Kidney (tissue), 14 donors: ENCODE measurements around the gene MEGF11. TPM values are rescaled to one million over a fixed set of nuclear protein-coding genes. Genes with fewer than 3 reads are reported as not detected.

Source experiments
- DNase-seq, 5 donors: peaks; one replicate each; pipeline ENCODE4 v3.0.0-alpha.2; 2013 to 2020
- FAIRE-seq: peaks from 2 replicates; lab custom pipeline; 2012; peaks lifted over from hg19 to GRCh38; lab: Jason Lieb, UNC
- H3K27ac ChIP-seq, 2 donors: one replicate each; pipeline ENCODE4 v1.7.0; 2013; ENCODE audit warnings: low read depth in 2 of 2, low read length in 2 of 2, inconsistent platforms in 1 of 2
- H3K27me3 ChIP-seq: one replicate; pipeline ENCODE4 v1.7.1; 2013; ENCODE audit warnings: low read length, inconsistent platforms; ENCODE audit not compliant: control insufficient read depth, insufficient read depth
- H3K36me3 ChIP-seq, 3 donors: one replicate each; pipeline versions ENCODE4 v1.7.0 to v1.7.1; 2013; ENCODE audit warnings: low read length in 3 of 3, control low read depth in 1 of 3, inconsistent platforms in 1 of 3; ENCODE audit not compliant: insufficient read depth in 3 of 3, control insufficient read depth in 2 of 3
- H3K4me1 ChIP-seq, 3 donors: one replicate each; pipeline versions ENCODE4 v1.7.0 to v1.7.1; 2013; ENCODE audit warnings: low read length in 3 of 3, inconsistent platforms in 1 of 3, low read depth in 1 of 3; ENCODE audit not compliant: control insufficient read depth in 2 of 3, insufficient read depth in 2 of 3
- H3K4me3 ChIP-seq, 3 donors: one replicate each; pipeline versions ENCODE4 v1.7.0 to v1.8.1; 2013; ENCODE audit warnings: low read length in 3 of 3, control low read depth in 1 of 3, inconsistent platforms in 1 of 3
- H3K9ac ChIP-seq, 3 donors: one replicate each; pipeline versions ENCODE4 v1.7.0 to v1.7.1; 2013; ENCODE audit warnings: low read length in 3 of 3, control low read depth in 1 of 3, inconsistent platforms in 1 of 3
- H3K9me3 ChIP-seq, 3 donors: one replicate each; pipeline versions ENCODE4 v1.7.0 to v1.7.1; 2013; ENCODE audit warnings: low read length in 3 of 3, control low read depth in 1 of 3, inconsistent platforms in 1 of 3; ENCODE audit not compliant: control insufficient read depth in 2 of 3, insufficient read depth in 1 of 3
- intact Hi-C: fragments of 100-400 bp; cut with DNase I; formaldehyde crosslinking; loops from one replicate; pipeline ENCODE4 v1.11.1; 2022
- microRNA-seq: library from miRNA; unstranded; fragments of <30 nt; microRNA quantifications from one replicate; pipeline ENCODE4 v1.2.0, GENCODE V29; 2020
- polyA plus RNA-seq: library from polyadenylated mRNA; stranded (reverse); fragments of 350-450 nt; fragmentation: Illumina TruSeq; extraction: RNeasy Lipid Tissue Mini Kit (QIAGEN cat#74804); gene quantifications from one replicate; pipeline ENCODE4 v1.2.3, GENCODE V29; 2014; ENCODE audit warnings: low read depth, low replicate concordance; ENCODE audit not compliant: insufficient read depth
- total RNA-seq: library from RNA; stranded (reverse); fragmentation: NEBNext Ultra II Directional; extraction: Animal tissue kit (Norgen Biotek cat#: 25700); gene quantifications from one replicate; pipeline ENCODE4 v1.2.1, GENCODE V29; 2021
- TF ChIP-seq, protein P1 (sequence below): IDR thresholded peaks from 3 replicates; pipeline ENCODE4 v1.5.1; 2012; ENCODE audit warnings: mild to moderate bottlenecking, moderate library complexity, borderline replicate concordance; ENCODE audit not compliant: insufficient read depth; ENCODE audit errors: extremely low read depth
- donor health status: control.
- donor health status: control.
- donor health status: control.
- donor health status: control.
- donor health status: control.
- donor health status: DM: yes; HTN: yes; CAD: no.
- donor health status: Normal renal cell carcinoma (clear cell type).

The MEGF11 gene
- total and polyA plus RNA-seq, 2 donors from 2014 or later = 10.4 to 41.8 TPM

DNA sequence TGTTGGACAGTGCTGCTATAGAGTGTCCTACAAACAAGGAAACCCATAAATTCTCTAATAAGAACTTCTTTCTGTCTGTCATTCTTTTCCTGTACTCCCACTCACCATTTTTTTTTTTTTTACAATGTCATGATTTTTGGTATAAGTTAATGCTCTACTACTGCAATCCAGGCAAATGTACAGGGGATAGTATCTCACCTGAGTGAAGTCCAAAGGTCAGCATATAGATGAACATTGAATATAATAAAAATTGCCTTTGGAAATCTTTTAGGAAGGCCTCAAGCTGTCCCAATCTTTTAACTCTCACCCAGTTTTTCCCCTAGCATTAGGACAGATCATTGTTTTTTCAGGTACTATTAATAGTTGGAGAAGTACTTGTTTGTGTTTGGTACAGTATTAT, 405.6 kb downstream of the MEGF11 start:
- intact Hi-C loops = no loop called here
- H3K36me3 ChIP-seq = no peaks in the 10 kb centered on the region
- no peak overlapping the region for H3K4me3 ChIP-seq
- no peak overlapping the region for H3K9ac ChIP-seq
- FAIRE-seq (no peak), DNase-seq (no peak)
- no peaks in the 10 kb centered on the region for H3K27me3 ChIP-seq
- no peaks in the 10 kb centered on the region for H3K9me3 ChIP-seq
- no peak overlapping the region for H3K27ac ChIP-seq
- TF ChIP-seq, protein P1, sequence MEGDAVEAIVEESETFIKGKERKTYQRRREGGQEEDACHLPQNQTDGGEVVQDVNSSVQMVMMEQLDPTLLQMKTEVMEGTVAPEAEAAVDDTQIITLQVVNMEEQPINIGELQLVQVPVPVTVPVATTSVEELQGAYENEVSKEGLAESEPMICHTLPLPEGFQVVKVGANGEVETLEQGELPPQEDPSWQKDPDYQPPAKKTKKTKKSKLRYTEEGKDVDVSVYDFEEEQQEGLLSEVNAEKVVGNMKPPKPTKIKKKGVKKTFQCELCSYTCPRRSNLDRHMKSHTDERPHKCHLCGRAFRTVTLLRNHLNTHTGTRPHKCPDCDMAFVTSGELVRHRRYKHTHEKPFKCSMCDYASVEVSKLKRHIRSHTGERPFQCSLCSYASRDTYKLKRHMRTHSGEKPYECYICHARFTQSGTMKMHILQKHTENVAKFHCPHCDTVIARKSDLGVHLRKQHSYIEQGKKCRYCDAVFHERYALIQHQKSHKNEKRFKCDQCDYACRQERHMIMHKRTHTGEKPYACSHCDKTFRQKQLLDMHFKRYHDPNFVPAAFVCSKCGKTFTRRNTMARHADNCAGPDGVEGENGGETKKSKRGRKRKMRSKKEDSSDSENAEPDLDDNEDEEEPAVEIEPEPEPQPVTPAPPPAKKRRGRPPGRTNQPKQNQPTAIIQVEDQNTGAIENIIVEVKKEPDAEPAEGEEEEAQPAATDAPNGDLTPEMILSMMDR = no peak
- peaks cover 0 to 3% (median 3%) of the 10 kb centered on the region in 3 donors for H3K4me1 ChIP-seq

DNA sequence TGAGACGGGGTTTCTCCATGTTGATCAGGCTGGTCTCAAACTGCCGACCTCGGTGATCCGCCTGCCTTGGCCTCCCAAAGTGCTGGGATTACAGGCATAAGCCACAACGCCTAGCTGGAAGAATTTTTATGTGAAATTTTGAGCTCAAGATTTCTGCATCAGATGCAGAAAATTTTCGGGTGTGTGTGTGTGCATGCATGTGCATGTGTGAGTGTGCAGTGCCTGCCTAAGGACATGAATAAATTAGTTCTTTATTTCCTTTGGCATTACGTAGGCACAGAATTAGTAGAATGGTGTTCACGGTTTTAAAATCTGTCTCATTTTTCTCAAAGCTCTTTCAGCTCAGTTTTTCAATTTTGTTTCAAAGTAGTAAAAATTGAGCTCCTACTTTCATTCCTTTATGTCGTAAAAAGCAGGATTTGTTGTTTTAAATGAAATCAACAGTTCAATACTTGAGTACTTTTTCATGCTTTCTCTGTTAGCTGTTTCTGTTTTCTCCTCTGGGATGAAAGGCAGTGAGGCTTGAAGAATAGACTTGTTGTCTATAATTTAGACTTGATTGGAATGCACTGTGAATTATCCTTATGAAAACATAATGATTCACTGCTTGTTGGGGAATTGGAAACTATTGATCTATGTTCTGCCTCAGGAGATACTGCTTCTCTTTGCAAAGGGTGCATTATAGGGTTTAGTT, 407.6 kb downstream of the MEGF11 start:
- intact Hi-C loops = no loop called here
- no peak overlapping the region for H3K4me3 ChIP-seq
- TF ChIP-seq, protein P1 = no peak

More for the DNA sequence above, 407.6 kb downstream of the MEGF11 start:
- FAIRE-seq (no peak), DNase-seq (peak in 1 of 5 donors; percentile 31)
- H3K4me1 ChIP-seq = peaks cover 2 to 3% (median 3%) of the 10 kb centered on the region in 3 donors
- no peak overlapping the region for H3K27ac ChIP-seq
- H3K9me3 ChIP-seq = no peaks in the 10 kb centered on the region
- no peaks in the 10 kb centered on the region for H3K27me3 ChIP-seq
- no peak overlapping the region for H3K9ac ChIP-seq
- H3K36me3 ChIP-seq = no peaks in the 10 kb centered on the region

Small RNA genes lying within 50 kb of the gene (microRNA-seq; reads per million reads assigned to microRNA genes)
- not detected for gene MIR4311

Other genes with a start within 250 kb of the MEGF11 start
- gene DIS3L, start 39.8 kb upstream of the MEGF11 start, total RNA-seq = 28.5 TPM
- 10.6 TPM for gene DIS3L, start 39.8 kb upstream of the MEGF11 start, polyA plus RNA-seq
- gene TIPIN, start 102.9 kb upstream of the MEGF11 start, total RNA-seq = 7.5 TPM
- gene TIPIN, start 102.9 kb upstream of the MEGF11 start, polyA plus RNA-seq = 4.3 TPM
- 49.4 TPM for gene MAP2K1, start 133.2 kb upstream of the MEGF11 start, total RNA-seq
- gene MAP2K1, start 133.2 kb upstream of the MEGF11 start, polyA plus RNA-seq = 33.1 TPM
- 29.6 TPM for gene SNAPC5, start 244.0 kb upstream of the MEGF11 start, total RNA-seq
- gene SNAPC5, start 244.0 kb upstream of the MEGF11 start, polyA plus RNA-seq = 49.6 TPM